Motor neuron (in vitro differentiated cells): Measurements from ENCODE around the gene FILIP1. TPM values are rescaled to one million over a fixed set of nuclear protein-coding genes. Genes with fewer than 3 reads are reported as not detected.
"Not testable (repeated sequence)": the region's sequence is repeated elsewhere in the genome, so short reads cannot be mapped to it uniquely, and the experiment has no call there.

Experiments used
- ATAC-seq, 8 experiments: fragments of 200-7000 bp; cut with Tn5 transposase; replicated peaks in 6 of 8; 2 replicates each; pipeline ENCODE4 v1.8.0; 2021; ENCODE audit warnings: mild to moderate bottlenecking in 8 of 8, moderate library complexity in 8 of 8
- H3K27ac ChIP-seq, 2 donors: fragments of 250-450 bp; sonication (Bioruptor Pico); 2 replicates each; pipeline ENCODE4 v1.9.0; 2021; ENCODE audit warnings: antibody characterized with exemption in 2 of 2, mild to moderate bottlenecking in 2 of 2, moderate library complexity in 1 of 2
- H3K4me1 ChIP-seq, 2 donors: fragments of 250-450 bp; sonication (Bioruptor Pico); replicated peaks in 1 of 2; 2 replicates each; pipeline ENCODE4 v1.6.1; 2021; ENCODE audit warnings: antibody characterized with exemption in 2 of 2, mild to moderate bottlenecking in 2 of 2, moderate library complexity in 1 of 2
- H3K4me3 ChIP-seq, 5 donors: fragments of 250-450 bp; sonication (Bioruptor Pico); 2 replicates each; pipeline ENCODE4 v1.9.0; 2021; ENCODE audit warnings: antibody characterized with exemption in 5 of 5, mild to moderate bottlenecking in 5 of 5, moderate library complexity in 4 of 5
- WGBS, 10 experiments: fragments of 450-650 bp; shearing (Covaris generic); methylation state at CpG; one replicate each; pipeline ENCODE4 v1.0.0; 2022; 5-methylcytosine and 5-hydroxymethylcytosine counted together
- in situ Hi-C, 9 experiments: fragments of 400-800 bp; cut with MboI; loops; one replicate each; pipeline ENCODE4 v1.15.0; 2021; ENCODE audit warnings: low sequenced_read_pairs in 9 of 9, low pct_unique_long_range_greater_than_20kb in 2 of 9; ENCODE audit not compliant: unreplicated experiment in 9 of 9
- total RNA-seq, 8 experiments: library from RNA; unstranded; fragments of 300-600 nt; gene quantifications; 2 replicates each; pipeline versions ENCODE4 v1.2.3 to v1.2.4, GENCODE V29; 2022

FILIP1 gene
- total RNA-seq, 8 experiments from 2014 or later, result 0.27 to 10.8 (median 4.3) TPM

GRCh38 chr6:75423386-75423785 lies 70.2 kb downstream of the FILIP1 start:
- in situ Hi-C loops, result no loop called here
- 73 to 100% (median 79%) methylated on average over 2 to 8 of the region's 8 CpGs; no CpG with 5 or more reads in 1 of the 10 experiments for whole genome bisulfite sequencing, 10 experiments
- no peak overlapping the region for H3K27ac ChIP-seq
- H3K4me1 ChIP-seq, result no peaks in the 10 kb centered on the region
- no peak overlapping the region for H3K4me3 ChIP-seq
- no peak for ATAC-seq

GRCh38 chr6:75422024-75422639 lies 71.5 kb downstream of the FILIP1 start:
- in situ Hi-C loops, result no loop called here
- 0 to 100% (median 50%) methylated on average over 1 of the region's 1 CpG; no CpG with 5 or more reads in 3 of the 10 experiments for WGBS, 10 experiments
- Histone ChIP-seq H3K4me1 (no peaks in the 10 kb centered on the region), H3K4me3 (no peak overlapping the region), H3K27ac (no peak overlapping the region)
- peak in 1 of 8 experiments; percentile 24 for ATAC-seq

- 50 to 100% (median 91%) methylated on average over 1 to 11 of the region's 11 CpGs for WGBS, 10 experiments
- in situ Hi-C loops, result no loop called here
- Histone ChIP-seq H3K4me3 (no peak overlapping the region), H3K4me1 (no peaks in the 10 kb centered on the region), H3K27ac (no peak overlapping the region)
- ATAC-seq, result peak in 1 of 8 experiments; percentile 23
Measured at GRCh38 chr6:75421316-75422023, 72.1 kb downstream of the FILIP1 start.

- in situ Hi-C loops, result no loop called here
- H3K27ac ChIP-seq, result no peak overlapping the region
- no peak overlapping the region for H3K4me3 ChIP-seq
- H3K4me1 ChIP-seq, result no peaks in the 10 kb centered on the region
- no peak for ATAC-seq
- WGBS, 10 experiments, result 67 to 100% (median 95%) methylated on average over 1 of the region's 1 CpG; no CpG with 5 or more reads in 2 of the 10 experiments
Measured at GRCh38 chr6:75419980-75420379, 73.6 kb downstream of the FILIP1 start.

- in situ Hi-C loops, result no loop called here
- Histone ChIP-seq H3K27ac (no peak overlapping the region), H3K4me1 (no peaks in the 10 kb centered on the region), H3K4me3 (no peak overlapping the region)
- 75 to 100% (median 94%) methylated on average over 2 to 3 of the region's 3 CpGs for WGBS, 10 experiments
- no peak for ATAC-seq
Measured at GRCh38 chr6:75419416-75419815, 74.2 kb downstream of the FILIP1 start.

- Histone ChIP-seq H3K27ac (no peak overlapping the region), H3K4me3 (no peak overlapping the region), H3K4me1 (no peaks in the 10 kb centered on the region)
- no peak for ATAC-seq
- in situ Hi-C loops, result no loop called here
Measured at GRCh38 chr6:75418233-75418632, 75.4 kb downstream of the FILIP1 start.

- in situ Hi-C loops, result no loop called here
- Histone ChIP-seq H3K4me3 (no peak overlapping the region), H3K4me1 (no peaks in the 10 kb centered on the region), H3K27ac (no peak overlapping the region)
- 40 to 100% (median 88%) methylated on average over 1 of the region's 1 CpG; no CpG with 5 or more reads in 3 of the 10 experiments for WGBS, 10 experiments
- ATAC-seq, result no peak
Measured at GRCh38 chr6:75416443-75416842, 77.2 kb downstream of the FILIP1 start.

GRCh38 chr6:75415804-75416203 lies 77.8 kb downstream of the FILIP1 start:
- WGBS, 10 experiments, result 50 to 100% (median 89%) methylated on average over 1 of the region's 1 CpG; no CpG with 5 or more reads in 3 of the 10 experiments
- Histone ChIP-seq H3K27ac (no peak overlapping the region), H3K4me1 (no peaks in the 10 kb centered on the region), H3K4me3 (no peak overlapping the region)
- ATAC-seq, result no peak
- in situ Hi-C loops, result no loop called here

GRCh38 chr6:75414445-75415021 lies 79.1 kb downstream of the FILIP1 start:
- in situ Hi-C loops, result no loop called here
- ATAC-seq, result no peak
- H3K27ac ChIP-seq, result no peak overlapping the region
- H3K4me3 ChIP-seq, result no peak overlapping the region
- 54 to 100% (median 83%) methylated on average over 1 to 4 of the region's 4 CpGs; no CpG with 5 or more reads in 1 of the 10 experiments for WGBS, 10 experiments
- no peaks in the 10 kb centered on the region for H3K4me1 ChIP-seq

GRCh38 chr6:75412969-75413662 lies 80.5 kb downstream of the FILIP1 start:
- WGBS, 10 experiments, result 37 to 95% (median 86%) methylated on average over 2 to 3 of the region's 3 CpGs; no CpG with 5 or more reads in 2 of the 10 experiments
- Histone ChIP-seq H3K4me1 (no peaks in the 10 kb centered on the region), H3K4me3 (no peak overlapping the region), H3K27ac (no peak overlapping the region)
- in situ Hi-C loops, result no loop called here
- no peak for ATAC-seq

GRCh38 chr6:75410564-75410963 lies 83.0 kb downstream of the FILIP1 start:
- H3K4me3 ChIP-seq, ATAC-seq, H3K27ac ChIP-seq, H3K4me1 ChIP-seq, in situ Hi-C loops: not testable (repeated sequence)
- 60 to 100% (median 88%) methylated on average over 1 to 2 of the region's 2 CpGs; no CpG with 5 or more reads in 3 of the 10 experiments for WGBS, 10 experiments

- ATAC-seq, result no peak
- Histone ChIP-seq H3K27ac (no peak overlapping the region), H3K4me3 (no peak overlapping the region), H3K4me1 (no peaks in the 10 kb centered on the region)
- in situ Hi-C loops, result no loop called here
Measured at GRCh38 chr6:75409928-75410327, 83.7 kb downstream of the FILIP1 start.

GRCh38 chr6:75409286-75409685 lies 84.3 kb downstream of the FILIP1 start:
- ATAC-seq, result no peak
- Histone ChIP-seq H3K4me1 (no peaks in the 10 kb centered on the region), H3K27ac (no peak overlapping the region), H3K4me3 (no peak overlapping the region)
- WGBS, 10 experiments, result 0 to 100% (median 74%) methylated on average over 1 to 3 of the region's 3 CpGs; no CpG with 5 or more reads in 1 of the 10 experiments
- in situ Hi-C loops, result no loop called here
